BLaER1 treated with 17β-estradiol and CSF1 and Interleukin-3, amounts not matched to agents 10 nM and 100 nM (cell line): ENCODE measurements around the gene P3H3.

ENCODE experiments used
- H3K27ac ChIP-seq, 11 experiments: shearing (Covaris generic); formaldehyde crosslinking; 2 replicates each; pipeline ENCODE4 v1.8.1; 2022
- H3K27me3 ChIP-seq, 11 experiments: shearing (Covaris generic); formaldehyde crosslinking; 2 replicates each; pipeline ENCODE4 v1.8.1; 2022
- H3K36me3 ChIP-seq, 11 experiments: shearing (Covaris generic); formaldehyde crosslinking; 2 replicates each; pipeline ENCODE4 v1.8.1; 2022
- H3K4me1 ChIP-seq, 10 experiments: shearing (Covaris generic); formaldehyde crosslinking; 2 replicates each; pipeline ENCODE4 v1.8.1; 2022
- H3K4me2 ChIP-seq, 11 experiments: shearing (Covaris generic); formaldehyde crosslinking; 2 replicates each; pipeline ENCODE4 v1.8.1; 2022
- H3K4me3 ChIP-seq, 10 experiments: shearing (Covaris generic); formaldehyde crosslinking; 2 replicates each; pipeline ENCODE4 v1.8.1; 2022
- H3K9ac ChIP-seq, 11 experiments: shearing (Covaris generic); formaldehyde crosslinking; 2 replicates each; pipeline ENCODE4 v1.8.1; 2022
- H3K9me3 ChIP-seq, 11 experiments: shearing (Covaris generic); formaldehyde crosslinking; replicated peaks in 1 of 11; 2 replicates each; pipeline ENCODE4 v1.8.1; 2022
- H4K20me1 ChIP-seq, 11 experiments: shearing (Covaris generic); formaldehyde crosslinking; 2 replicates each; pipeline ENCODE4 v1.8.1; 2022
- Cebpa-rat ChIP-seq, 11 experiments: shearing (Covaris generic); IDR thresholded peaks; 2 replicates each; pipeline ENCODE4 v1.8.1; 2022

The P3H3 gene

DNA sequence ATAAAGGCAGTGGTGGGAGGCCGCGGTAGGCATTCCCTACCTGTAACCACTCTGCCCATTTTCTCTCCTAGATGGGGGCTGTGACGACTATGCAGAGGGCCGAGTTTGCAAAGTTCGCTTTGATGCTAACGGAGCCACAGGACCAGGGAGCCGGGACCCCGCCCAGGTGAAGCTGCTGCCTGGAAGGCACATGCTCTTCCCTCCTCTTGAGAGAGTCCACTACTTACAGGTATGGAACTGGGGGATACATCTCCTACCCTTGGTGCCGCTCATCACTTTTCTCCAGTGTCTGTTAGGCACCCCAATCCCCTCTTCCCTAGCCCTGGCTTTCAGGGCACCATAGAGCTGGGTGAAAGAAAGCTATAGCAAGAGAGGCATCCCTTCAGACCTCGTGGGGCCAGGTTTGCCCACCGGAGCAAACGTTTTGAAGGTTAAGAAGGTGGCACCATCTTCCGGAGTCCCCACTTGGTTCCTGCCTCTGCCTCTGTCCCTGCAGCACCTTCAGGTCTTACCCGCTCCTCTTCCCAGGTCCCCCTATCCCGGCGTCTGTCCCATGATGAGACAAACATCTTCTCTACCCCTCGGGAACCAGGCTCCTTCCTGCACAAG lies 2.0 kb upstream of the P3H3 start:
- TF ChIP-seq Cebpa-rat (IDR thresholded peaks at IDR 0.05): no peak
- Histone ChIP-seq H3K27ac (no peak overlapping the region), H3K4me2 (peak overlapping the region in 5 of 11 experiments; percentile 49 to 72 (median 60); a peak in 5 of 22 replicates), H3K9ac (no peak overlapping the region), H3K4me3 (peak overlapping the region in 1 of 10 experiments; percentile 11; a peak in 1 of 20 replicates), H3K4me1 (peaks cover 26 to 43% (median 37%) of the 10 kb centered on the region in 10 experiments), H3K9me3 (no peaks in the 10 kb centered on the region), H3K36me3 (no peaks in the 10 kb centered on the region), H4K20me1 (peaks cover 0 to 66% (median 43%) of the 10 kb centered on the region in 11 experiments; a peak in 16 of 22 replicates), H3K27me3 (peaks cover 94 to 100% (median 100%) of the 10 kb centered on the region in 11 experiments)

DNA sequence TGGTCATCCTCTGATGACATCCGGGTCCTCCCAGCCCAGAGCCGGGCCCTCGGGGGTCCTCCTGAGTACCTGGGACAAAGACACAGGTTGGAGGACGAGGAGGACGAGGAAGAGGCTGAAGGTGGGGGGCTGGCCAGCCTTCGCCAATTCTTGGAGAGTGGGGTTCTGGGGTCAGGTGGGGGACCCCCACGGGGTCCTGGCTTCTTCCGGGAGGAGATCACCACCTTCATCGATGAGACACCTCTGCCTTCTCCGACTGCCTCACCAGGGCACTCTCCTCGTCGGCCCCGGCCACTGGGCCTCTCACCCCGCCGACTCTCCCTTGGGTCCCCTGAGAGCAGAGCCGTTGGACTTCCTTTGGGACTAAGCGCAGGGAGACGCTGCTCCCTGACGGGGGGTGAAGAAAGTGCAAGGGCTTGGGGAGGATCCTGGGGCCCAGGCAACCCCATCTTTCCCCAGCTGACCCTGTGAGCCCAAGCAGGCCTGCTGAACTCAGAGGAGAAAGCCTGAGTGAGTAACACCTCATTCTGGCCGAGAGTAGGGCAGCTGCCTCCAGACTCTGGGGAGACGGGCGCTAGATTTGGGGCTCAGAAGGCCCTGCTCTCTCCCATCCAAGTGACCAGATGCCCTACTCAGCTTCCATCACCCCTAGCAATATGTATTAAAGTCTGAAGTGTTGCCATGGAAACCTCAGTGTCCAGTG lies 1.3 kb upstream of the P3H3 start:
- H3K4me1 ChIP-seq: peaks cover 24 to 40% (median 34%) of the 10 kb centered on the region in 10 experiments
- H3K9ac ChIP-seq: no peak overlapping the region
- peaks cover 0 to 67% (median 50%) of the 10 kb centered on the region in 11 experiments; a peak in 16 of 22 replicates for H4K20me1 ChIP-seq
- H3K9me3 ChIP-seq: no peaks in the 10 kb centered on the region
- H3K27ac ChIP-seq: no peak overlapping the region
- H3K27me3 ChIP-seq: peaks cover 98 to 100% (median 100%) of the 10 kb centered on the region in 11 experiments
- H3K4me2 ChIP-seq: peak overlapping the region; percentile 11 to 72 (median 52); a peak in 20 of 22 replicates
- peak overlapping the region in 2 of 10 experiments; percentile 11 to 19; a peak in 2 of 20 replicates for H3K4me3 ChIP-seq
- no peak for TF ChIP-seq Cebpa-rat (IDR thresholded peaks at IDR 0.05)
- H3K36me3 ChIP-seq: no peaks in the 10 kb centered on the region

DNA sequence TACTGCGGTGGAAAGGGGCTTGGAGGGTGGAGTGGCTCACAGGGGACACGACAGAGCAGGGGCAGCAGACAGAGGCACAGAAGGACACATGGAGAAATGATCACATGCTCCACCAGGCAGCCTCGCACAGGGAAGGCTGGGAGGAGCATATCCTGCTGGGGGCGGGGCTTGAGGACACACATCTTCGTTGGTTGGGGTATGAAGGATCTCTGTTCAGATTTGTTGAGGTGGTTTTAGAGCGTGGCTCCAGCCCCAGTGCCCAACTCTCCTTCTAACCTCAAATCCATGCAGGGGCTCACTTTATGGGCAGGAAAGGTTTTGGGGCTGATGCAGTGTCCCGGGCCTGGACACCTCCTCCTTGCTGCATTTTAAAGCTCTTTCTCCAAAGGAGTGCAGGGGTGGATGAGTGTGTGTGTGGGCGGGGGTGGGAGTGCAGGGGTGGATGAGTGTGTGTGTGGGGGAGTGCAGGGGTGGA lies 733 bp upstream of the P3H3 start:
- peaks cover 98 to 100% (median 100%) of the 10 kb centered on the region in 11 experiments for H3K27me3 ChIP-seq
- H3K4me1 ChIP-seq: peaks cover 18 to 37% (median 28%) of the 10 kb centered on the region in 10 experiments
- H3K27ac ChIP-seq: no peak overlapping the region
- H3K4me2 ChIP-seq: peak overlapping the region; percentile 11 to 72 (median 52); a peak in 20 of 22 replicates
- no peaks in the 10 kb centered on the region for H3K36me3 ChIP-seq
- H3K4me3 ChIP-seq: 0 out of 20 replicates have a peak overlapping the region, but pooled peaks of 1 of the 10 experiments have one; percentile 11
- H4K20me1 ChIP-seq: peaks cover 0 to 66% (median 48%) of the 10 kb centered on the region in 11 experiments; a peak in 16 of 22 replicates
- H3K9ac ChIP-seq: no peak overlapping the region
- TF ChIP-seq Cebpa-rat (IDR thresholded peaks at IDR 0.05): no peak
- H3K9me3 ChIP-seq: no peaks in the 10 kb centered on the region

DNA sequence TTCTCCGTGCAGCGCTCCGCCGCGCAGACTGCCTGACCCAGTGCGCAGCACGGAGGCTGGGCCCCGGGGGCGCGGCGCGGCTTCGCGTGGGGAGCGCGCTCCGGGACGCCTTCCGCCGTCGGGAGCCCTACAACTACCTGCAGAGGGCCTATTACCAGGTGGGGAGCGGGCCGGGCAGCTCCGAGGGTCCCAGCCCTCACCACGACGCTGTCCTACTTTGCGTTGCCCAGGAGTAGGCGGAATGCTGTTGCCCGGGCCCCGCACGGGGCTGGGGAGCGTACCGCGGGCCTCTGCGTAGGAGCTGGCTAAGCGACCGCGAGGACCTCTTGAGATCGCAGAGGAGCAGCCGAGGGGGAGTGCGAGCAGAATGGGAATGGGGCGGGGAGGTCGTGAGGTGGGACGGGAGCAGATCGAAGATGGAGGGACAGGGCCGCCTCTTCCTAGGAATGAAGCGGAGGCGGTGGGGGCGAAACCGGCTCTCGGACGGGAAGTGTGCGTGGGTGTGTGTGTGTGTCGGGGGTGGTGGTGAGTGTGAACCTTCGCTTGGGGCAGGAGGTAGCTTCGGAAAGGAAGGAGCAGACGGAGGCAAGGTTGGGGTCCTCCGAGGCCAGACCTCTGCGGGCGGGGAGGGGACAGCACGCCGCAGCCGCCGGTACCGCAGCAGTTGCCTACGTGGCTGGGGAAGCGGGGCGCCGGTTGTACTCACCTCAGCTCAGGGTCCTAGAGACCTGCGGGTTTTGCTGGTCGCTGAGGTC lies 751 bp downstream of the P3H3 start:
- Histone ChIP-seq H3K4me2 (peak overlapping the region; percentile 85 to 99 (median 97)), H3K9ac (peak overlapping the region; percentile 35 to 72 (median 58); a peak in 19 of 22 replicates), H3K27me3 (peaks cover 92 to 100% (median 100%) of the 10 kb centered on the region in 11 experiments), H3K27ac (no peak overlapping the region), H3K9me3 (no peaks in the 10 kb centered on the region), H4K20me1 (peaks cover 0 to 66% (median 43%) of the 10 kb centered on the region in 11 experiments; a peak in 16 of 22 replicates), H3K4me1 (peaks cover 18 to 37% (median 28%) of the 10 kb centered on the region in 10 experiments), H3K36me3 (no peaks in the 10 kb centered on the region), H3K4me3 (peak overlapping the region; percentile 50 to 71 (median 60))
- no peak for TF ChIP-seq Cebpa-rat (IDR thresholded peaks at IDR 0.05)

DNA sequence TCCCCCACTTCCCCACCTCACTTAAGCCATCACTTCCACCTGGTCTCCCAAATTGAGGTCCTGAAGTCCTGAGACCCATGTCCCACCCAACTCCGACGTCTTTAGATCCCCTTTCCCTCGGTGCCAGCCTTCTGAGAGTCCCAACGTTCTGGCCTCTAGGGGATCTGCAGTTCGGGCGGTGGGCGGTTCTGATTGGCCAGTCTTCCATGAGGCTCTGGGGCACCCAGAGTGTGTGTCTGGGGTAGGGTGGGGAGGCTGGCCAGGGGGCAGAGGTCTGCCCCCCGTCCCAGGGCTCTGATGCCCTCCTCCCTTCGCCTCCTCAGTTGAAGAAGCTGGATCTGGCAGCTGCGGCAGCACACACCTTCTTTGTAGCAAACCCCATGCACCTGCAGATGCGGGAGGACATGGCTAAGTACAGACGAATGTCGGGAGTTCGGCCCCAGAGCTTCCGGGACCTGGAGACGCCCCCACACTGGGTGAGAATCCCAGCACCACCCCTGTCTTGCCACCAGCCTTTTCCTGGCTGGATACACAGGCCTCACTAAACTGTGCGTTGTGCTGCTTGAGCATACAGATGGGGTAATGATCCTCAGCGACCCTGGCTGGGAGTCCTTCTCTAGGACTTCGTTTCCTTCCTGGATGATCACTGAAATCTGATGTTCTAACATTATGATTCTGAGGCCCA lies 1.5 kb downstream of the P3H3 start:
- Histone ChIP-seq H3K9me3 (no peaks in the 10 kb centered on the region), H4K20me1 (peaks cover 0 to 66% (median 42%) of the 10 kb centered on the region in 11 experiments; a peak in 16 of 22 replicates), H3K9ac (peak overlapping the region in 5 of 11 experiments; percentile 41 to 72 (median 58); a peak in 7 of 22 replicates), H3K4me3 (peak overlapping the region; percentile 50 to 71 (median 60); a peak in 17 of 20 replicates), H3K36me3 (no peaks in the 10 kb centered on the region), H3K27ac (no peak overlapping the region), H3K4me2 (peak overlapping the region; percentile 85 to 99 (median 97)), H3K27me3 (peaks cover 84 to 100% (median 100%) of the 10 kb centered on the region in 11 experiments), H3K4me1 (peaks cover 18 to 37% (median 28%) of the 10 kb centered on the region in 10 experiments)
- no peak for TF ChIP-seq Cebpa-rat (IDR thresholded peaks at IDR 0.05)

DNA sequence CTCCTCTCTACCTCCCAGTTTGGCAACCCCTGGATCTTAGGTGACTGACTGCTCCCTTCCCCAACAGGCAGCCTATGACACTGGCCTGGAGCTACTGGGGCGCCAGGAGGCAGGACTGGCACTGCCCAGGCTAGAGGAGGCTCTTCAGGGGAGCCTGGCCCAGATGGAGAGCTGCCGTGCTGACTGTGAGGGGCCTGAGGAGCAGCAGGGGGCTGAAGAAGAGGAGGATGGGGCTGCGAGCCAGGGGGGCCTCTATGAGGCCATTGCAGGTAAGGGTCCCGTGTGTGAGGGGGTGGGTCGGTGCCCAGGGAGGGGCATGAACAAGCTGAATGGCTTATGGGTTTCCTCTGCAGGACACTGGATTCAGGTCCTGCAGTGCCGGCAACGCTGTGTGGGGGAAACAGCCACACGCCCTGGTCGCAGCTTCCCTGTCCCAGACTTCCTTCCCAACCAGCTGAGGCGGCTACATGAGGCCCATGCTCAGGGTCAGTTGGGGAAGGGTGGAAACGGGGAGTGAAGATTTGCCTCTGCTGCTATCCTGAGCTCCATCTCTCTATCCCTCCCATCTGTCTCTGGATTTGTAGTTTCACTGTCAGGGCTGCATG lies 2.2 kb downstream of the P3H3 start:
- Histone ChIP-seq H3K4me2 (no peak overlapping the region), H3K9ac (no peak overlapping the region), H3K4me3 (no peak overlapping the region), H3K4me1 (peaks cover 18 to 36% (median 28%) of the 10 kb centered on the region in 10 experiments), H3K27ac (no peak overlapping the region), H3K27me3 (peaks cover 77 to 100% (median 97%) of the 10 kb centered on the region in 11 experiments), H3K9me3 (no peaks in the 10 kb centered on the region), H3K36me3 (no peaks in the 10 kb centered on the region), H4K20me1 (peaks cover 0 to 59% (median 35%) of the 10 kb centered on the region in 11 experiments; a peak in 16 of 22 replicates)
- TF ChIP-seq Cebpa-rat (IDR thresholded peaks at IDR 0.05): no peak

DNA sequence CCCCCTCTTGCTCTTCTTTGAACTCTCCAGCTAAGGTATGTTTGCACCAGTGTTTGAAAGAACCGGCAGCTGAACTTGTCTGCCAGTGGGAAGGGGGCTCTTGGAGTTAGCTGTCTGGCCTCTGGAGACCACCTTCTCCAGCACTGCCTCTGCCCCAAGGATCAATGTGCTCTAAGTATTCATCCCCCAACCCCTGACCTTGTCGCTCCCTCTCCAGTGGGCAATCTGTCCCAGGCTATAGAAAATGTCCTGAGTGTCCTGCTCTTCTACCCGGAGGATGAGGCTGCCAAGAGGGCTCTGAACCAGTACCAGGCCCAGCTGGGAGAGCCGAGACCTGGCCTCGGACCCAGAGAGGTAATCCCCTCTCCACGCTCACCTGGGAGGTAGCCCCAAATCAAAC lies 2.8 kb downstream of the P3H3 start:
- H4K20me1 ChIP-seq: peaks cover 0 to 55% (median 30%) of the 10 kb centered on the region in 11 experiments; a peak in 16 of 22 replicates
- no peak for TF ChIP-seq Cebpa-rat (IDR thresholded peaks at IDR 0.05)
- H3K9me3 ChIP-seq: no peaks in the 10 kb centered on the region
- no peak overlapping the region for H3K9ac ChIP-seq
- no peak overlapping the region for H3K4me3 ChIP-seq
- H3K4me2 ChIP-seq: no peak overlapping the region
- H3K4me1 ChIP-seq: peaks cover 18 to 38% (median 28%) of the 10 kb centered on the region in 10 experiments
- H3K36me3 ChIP-seq: no peaks in the 10 kb centered on the region
- no peak overlapping the region for H3K27ac ChIP-seq
- peaks cover 72 to 94% (median 91%) of the 10 kb centered on the region in 11 experiments for H3K27me3 ChIP-seq
